OCI-M1 (cell line): Measurements from ENCODE around the gene NRARP.

ENCODE experiments used
- DNase-seq: peaks from one replicate; lab custom pipeline; 2025; lab: John Stamatoyannopoulos, UW

NRARP gene

GRCh38 chr9:137297966-137298365 is 4.1 kb downstream of the NRARP start:
- DNase-seq = no peak

- no peak for DNase-seq
Observed at GRCh38 chr9:137296670-137297664, 5.1 kb downstream of the NRARP start.

GRCh38 chr9:137295849-137296669 is 6.0 kb downstream of the NRARP start:
- no peak for DNase-seq

- peak; percentile 55 for DNase-seq
Observed at GRCh38 chr9:137295238-137295811, 6.7 kb downstream of the NRARP start.

GRCh38 chr9:137294681-137295237 is 7.3 kb downstream of the NRARP start:
- DNase-seq = no peak

GRCh38 chr9:137294091-137294680 is 7.9 kb downstream of the NRARP start:
- peak; percentile 23 for DNase-seq

- no peak for DNase-seq
Observed at GRCh38 chr9:137293482-137294090, 8.5 kb downstream of the NRARP start.

GRCh38 chr9:137293094-137293481 is 9.0 kb downstream of the NRARP start:
- DNase-seq = no peak

GRCh38 chr9:137286975-137287383 is 15.1 kb downstream of the NRARP start:
- DNase-seq = peak; percentile 67

GRCh38 chr9:137281345-137282116 is 20.5 kb downstream of the NRARP start:
- no peak for DNase-seq

GRCh38 chr9:137280474-137281344 is 21.4 kb downstream of the NRARP start:
- no peak for DNase-seq

- no peak for DNase-seq
Observed at GRCh38 chr9:137279741-137280473, 22.2 kb downstream of the NRARP start.

- DNase-seq = no peak
Observed at GRCh38 chr9:137278721-137279711, 23.1 kb downstream of the NRARP start.

GRCh38 chr9:137278061-137278701 is 23.9 kb downstream of the NRARP start:
- DNase-seq = peak; percentile 65

GRCh38 chr9:137277329-137278041 is 24.6 kb downstream of the NRARP start, which contains the start of gene TOR4A:
Gene TOR4A (plus strand): TSS chr9:137277726. CDS start chr9:137278690, 964 bp downstream.
- DNase-seq = peak; percentile 92
